GM18511 (cell line): Measurements from ENCODE around the gene SLC6A5.

ENCODE experiments used
- ATAC-seq: cut with Tn5 transposase; IDR thresholded peaks from one replicate; pipeline ENCODE4 v1.9.1; 2021; ENCODE audit warnings: mild to moderate bottlenecking, moderate library complexity; ENCODE audit not compliant: unreplicated experiment

SLC6A5 gene

DNA sequence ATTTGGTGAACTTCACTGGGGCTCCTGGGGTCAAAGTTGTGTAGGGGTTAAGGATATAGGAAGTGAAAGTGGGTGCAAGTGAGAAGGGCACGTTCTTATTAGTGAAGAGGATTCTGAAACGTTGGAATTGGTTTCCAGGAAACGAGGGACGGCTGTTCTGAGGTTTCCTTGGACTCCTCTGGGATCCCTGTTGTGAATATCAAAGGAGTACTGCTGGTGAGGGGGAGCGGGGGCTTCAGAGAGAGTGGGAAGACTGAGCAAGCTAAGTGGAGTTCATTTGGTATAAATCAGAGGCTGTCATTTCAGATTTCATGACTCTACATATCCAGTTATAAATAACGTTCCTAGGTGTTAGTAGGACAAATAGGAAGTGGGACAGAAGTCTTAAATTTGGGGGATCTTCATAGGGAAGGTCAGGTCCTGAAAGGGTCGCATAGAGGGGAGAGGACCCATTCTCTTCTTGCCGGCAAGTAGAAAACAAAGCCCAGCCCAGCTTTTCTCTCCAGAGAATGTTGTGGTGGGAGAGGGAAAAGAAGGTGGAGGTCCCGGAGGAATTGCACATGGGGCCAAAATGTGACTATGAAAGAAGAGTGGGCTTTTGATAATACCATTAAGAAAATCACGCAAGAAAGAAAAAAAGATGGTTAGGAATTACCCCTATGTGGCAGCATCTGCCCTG is 68.9 kb downstream of the SLC6A5 start:
- no peak for ATAC-seq

DNA sequence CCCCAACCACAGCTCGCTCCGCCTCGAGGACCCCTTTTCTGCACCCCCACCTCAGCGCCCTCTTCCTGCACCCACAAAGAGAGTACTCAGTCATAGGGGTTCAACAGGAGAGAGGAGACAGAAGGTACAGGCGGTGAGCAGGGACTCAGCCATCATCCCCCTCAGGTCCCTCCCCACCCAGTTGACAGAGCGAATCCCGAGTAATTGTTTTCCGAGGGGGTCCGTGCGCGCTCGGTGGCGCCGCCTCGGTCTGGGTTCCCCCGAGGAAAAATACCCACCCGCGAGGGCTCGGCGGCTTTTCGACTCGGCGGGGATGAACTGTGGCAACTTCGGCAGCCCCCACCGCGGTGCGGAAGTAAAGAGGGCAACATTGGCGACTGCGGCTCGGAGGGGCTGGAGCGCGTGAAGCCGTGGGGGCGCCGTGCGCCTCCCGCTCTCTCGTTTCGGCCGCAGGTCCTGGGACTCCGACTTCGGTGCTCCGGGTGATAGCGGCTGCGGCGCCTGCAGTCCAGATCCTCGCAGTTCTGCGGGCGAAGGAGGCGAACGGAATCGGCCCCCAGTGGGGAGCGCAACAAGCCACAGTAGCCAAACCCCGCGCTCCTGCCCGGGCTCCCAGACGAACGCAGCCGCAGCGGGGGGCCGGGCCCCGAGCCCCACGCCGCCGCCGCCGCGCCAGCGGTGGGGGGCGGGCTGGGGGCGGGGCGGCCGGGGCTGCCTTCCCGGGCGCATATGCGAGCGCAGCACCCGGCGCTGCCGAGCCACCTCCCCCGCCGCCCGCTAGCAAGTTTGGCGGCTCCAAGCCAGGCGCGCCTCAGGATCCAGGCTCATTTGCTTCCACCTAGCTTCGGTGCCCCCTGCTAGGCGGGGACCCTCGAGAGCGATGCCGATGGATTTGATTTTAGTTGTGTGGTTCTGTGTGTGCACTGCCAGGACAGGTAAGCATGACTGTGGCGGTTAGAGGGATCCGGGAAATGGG is 69.7 kb downstream of the SLC6A5 start, which contains the start of gene NELL1:
TSS of gene NELL1 (plus strand) at position 743 of the 976 bp plus-strand sequence.
- ATAC-seq = no peak

DNA sequence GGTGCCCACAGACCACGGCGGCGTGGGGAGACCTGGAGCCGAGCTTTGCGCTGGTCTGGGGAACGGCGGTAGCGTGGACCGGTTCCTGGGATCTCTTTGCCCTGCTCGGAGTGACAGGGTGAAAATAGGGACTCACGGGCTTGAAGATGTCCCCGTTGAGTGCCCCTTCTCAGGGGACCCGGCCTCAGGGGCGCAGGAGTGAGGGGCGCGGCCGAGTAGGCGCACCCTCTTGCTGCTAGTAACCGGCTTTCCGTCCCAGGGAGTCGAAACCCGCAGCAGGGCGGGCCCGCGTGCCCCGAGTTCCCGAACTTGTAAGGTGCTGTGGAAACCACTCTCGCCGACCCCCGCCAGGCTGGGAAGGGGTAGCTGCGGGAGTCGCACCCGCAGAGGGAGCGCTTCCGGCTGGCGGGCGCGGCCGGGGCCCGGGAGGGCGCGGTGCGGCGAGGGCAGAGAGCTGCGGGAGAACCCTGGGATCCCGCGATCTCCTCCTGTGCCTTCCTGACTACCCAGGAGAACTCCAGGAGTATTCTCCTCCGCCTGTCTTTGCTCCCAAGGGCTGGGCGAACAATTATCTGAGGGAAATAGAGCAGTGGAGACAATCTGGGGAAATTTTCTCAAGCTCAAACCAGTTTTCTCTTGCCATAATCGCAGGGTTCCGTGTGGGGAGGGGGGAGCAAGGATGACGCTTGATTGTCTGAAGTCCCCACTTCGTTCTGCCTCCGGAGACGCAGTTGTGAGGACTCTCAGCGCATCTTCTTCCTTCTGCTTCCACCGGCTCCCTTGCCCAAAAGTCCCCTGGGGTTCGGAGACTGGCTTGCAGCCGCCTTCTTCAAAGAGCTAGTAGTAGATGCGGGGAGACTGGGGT is 70.6 kb downstream of the SLC6A5 start:
- no peak for ATAC-seq

DNA sequence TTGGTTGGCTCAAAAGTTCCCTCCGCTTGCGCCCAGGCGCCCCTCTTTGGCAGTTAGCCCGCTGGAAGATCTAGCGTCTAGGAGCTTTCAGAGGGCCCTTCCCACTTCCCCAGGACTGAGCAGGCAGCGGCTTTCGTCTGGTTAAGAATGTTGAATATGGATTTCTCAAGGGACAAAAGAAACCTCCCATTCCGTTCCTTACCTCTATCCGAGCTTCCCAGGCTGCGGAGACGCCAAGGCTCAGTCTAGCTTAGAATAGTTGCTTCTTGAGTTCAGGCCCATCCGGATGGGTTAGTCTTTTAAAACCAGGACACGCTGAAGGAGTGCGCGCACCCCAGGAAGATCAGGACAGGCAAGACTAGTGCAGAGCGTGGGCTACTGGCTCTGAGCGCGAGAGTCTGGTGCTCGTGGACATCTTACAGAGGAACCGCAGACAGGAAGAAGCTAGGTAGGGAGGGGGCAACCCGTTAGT is 71.6 kb downstream of the SLC6A5 start:
- no peak for ATAC-seq

DNA sequence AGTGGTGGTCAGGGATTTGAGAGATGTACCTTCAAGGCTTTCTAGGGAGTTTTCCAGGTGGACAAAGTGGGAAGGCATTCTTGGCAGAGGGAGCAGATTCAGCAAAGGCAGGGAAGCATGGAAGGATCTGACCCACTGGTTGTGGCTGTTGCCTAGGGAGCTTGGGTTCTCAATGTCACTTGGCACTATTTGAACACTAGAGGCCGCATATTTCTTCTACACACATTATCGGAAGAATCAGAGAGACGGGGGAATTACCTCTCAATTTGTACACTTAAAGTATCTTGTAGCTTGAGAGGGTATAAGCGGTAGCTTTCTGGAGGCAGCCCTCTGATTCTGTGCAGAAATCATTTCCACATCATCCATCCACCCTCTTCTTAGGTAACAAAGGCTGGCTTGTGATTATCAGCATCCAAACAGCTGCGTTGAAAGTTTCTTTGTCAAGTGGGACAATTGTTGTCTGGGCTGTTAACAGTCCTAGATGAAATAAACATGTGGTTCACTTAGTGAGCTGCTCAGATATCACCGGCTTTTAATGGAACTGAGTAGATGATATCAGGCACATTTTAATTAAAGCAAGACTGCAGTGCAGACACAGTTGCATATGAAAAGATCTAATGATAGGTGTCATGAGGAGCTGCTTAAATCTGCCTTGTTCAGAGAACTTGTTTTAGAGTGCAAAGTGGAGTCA is 72.6 kb downstream of the SLC6A5 start:
- no peak for ATAC-seq

DNA sequence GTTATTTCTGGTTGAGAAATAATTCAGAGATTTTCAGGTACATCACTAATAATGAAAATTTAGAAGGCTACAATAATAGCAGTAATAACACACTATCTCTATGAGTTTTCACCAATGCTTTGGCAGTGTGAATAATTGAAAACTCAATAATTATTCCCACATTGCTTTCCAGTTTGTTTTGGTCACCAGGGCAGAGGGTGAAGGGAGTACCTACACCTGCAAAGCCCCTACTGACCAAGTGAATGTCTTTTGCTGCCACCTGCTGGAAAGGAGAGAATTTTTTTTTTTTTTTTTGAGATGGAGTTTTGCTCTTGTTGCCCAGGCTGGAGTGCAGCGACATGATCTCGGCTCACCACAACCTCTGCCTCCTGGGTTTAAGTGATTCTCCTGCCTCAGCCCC is 73.2 kb downstream of the SLC6A5 start:
- ATAC-seq = no peak

DNA sequence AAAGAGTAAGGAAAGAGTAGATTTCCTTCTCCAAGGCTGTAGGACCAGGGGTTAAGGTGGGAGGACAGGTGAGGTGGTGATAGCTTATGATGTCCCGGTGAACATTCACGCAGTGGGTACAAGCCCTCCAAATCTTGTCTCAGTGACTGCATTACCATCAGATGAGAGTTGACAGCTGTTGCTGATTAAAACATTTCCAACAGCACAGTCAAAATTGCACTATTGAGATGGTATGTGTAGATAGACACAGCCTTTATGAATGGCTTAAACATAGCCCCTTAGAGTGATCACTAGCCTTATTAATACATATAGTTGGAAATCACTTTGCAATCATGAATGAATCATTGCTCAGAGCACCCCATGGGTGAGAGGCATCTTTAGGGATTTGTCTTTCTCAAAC is 77.2 kb downstream of the SLC6A5 start:
- ATAC-seq = no peak

DNA sequence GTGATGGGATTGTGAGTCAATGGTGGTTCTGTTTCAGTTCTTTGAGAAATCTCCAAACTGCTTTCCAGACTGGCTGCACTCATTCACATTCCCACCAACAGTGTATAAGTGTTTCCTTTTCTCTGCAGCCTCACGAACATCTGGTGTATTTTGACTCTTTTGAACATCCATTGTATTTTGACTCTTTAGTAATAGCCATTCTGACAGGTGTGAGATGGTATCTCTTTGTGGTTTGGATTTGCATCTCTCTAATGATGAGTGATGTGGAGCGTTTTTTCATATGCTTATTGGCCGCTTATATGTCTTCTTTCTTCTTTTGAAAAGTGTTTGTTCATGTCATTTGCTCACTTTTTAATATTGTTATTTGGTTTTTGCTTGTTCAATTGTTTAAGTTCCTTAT is 89.4 kb downstream of the SLC6A5 start:
- ATAC-seq = no peak

DNA sequence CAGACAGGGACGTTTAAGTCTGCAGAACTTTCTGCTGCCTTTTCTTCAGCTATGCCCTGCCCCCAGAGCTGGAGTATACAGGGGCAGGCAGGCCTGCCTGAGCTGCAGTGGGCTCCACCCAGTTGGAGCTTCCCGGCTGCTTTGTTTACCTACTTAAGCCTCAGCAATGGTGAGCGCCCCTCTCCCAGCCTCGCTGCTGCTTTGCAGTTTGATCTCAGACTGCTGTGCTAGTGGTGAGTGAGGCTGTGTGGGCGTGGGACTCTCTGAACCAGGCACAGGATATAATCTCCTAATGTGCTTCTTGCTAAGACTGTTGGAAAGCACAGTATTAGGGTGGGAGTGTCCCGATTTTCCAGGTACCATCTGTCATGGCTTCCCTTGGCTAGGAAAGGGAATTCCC is 108.5 kb downstream of the SLC6A5 start:
- no peak for ATAC-seq
